ENCODE measurements around the gene POLDIP2.

DNA sequence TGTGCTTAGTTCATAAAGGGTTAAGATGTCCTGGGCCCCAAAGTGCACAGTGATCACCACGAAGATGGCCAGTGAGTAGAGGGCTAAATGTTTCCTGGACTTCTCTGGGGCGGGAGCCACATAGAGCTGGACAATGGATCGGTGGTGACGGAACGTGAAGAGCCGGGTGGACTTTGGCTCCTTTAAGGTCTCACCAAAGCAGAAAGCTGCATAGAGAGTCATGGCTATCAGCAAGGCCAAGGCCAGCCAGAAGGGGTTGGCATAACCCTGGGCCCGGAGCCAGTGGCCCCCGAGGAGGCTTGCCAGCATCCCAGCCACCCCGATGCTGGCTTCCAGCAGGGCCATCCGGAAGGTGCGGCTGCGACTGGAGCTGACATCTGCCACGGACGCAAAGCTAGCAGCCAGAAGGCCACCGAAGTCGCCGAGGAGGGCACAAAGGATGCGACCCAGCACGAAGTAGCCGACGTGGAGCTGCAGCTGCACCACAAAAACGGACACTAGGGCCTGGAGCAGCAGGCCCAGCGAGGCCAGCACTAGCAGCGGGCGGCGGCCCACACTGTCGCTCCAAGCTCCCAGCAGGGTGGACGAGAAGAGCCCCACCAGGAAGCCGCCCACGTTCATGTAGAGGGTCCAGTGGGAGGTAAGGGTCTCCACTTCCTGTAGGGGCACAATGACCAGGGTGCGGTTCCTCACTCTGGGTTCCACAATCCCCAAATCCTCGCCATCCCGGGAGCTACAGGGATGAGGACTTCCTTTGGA, 47.7 kb upstream of the POLDIP2 start:
- TF ChIP-seq, protein P1, sequence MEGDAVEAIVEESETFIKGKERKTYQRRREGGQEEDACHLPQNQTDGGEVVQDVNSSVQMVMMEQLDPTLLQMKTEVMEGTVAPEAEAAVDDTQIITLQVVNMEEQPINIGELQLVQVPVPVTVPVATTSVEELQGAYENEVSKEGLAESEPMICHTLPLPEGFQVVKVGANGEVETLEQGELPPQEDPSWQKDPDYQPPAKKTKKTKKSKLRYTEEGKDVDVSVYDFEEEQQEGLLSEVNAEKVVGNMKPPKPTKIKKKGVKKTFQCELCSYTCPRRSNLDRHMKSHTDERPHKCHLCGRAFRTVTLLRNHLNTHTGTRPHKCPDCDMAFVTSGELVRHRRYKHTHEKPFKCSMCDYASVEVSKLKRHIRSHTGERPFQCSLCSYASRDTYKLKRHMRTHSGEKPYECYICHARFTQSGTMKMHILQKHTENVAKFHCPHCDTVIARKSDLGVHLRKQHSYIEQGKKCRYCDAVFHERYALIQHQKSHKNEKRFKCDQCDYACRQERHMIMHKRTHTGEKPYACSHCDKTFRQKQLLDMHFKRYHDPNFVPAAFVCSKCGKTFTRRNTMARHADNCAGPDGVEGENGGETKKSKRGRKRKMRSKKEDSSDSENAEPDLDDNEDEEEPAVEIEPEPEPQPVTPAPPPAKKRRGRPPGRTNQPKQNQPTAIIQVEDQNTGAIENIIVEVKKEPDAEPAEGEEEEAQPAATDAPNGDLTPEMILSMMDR (IDR thresholded peaks at IDR 0.05): no peak
- TF ChIP-seq CHD2 (IDR thresholded peaks at IDR 0.05; ENCODE audit: low read length, partially characterized antibody) (peak; percentile 0), MXI1 (IDR thresholded peaks at IDR 0.05; ENCODE audit: low read depth, low read length) (no peak), FOXM1 (IDR thresholded peaks at IDR 0.05; ENCODE audit: low read depth) (no peak), TEAD4 (IDR thresholded peaks at IDR 0.05; ENCODE audit: borderline replicate concordance, insufficient read depth) (no peak), ELF1 (IDR thresholded peaks at IDR 0.05) (no peak), JUND (IDR thresholded peaks at IDR 0.05) (no peak), EP300 (IDR thresholded peaks at IDR 0.05; ENCODE audit: borderline replicate concordance in 1 of 2, low read depth in 1 of 2, low read length in 1 of 2) (no peak), RCOR1 (IDR thresholded peaks at IDR 0.05; ENCODE audit: low read length) (no peak), YY1 (IDR thresholded peaks at IDR 0.05; ENCODE audit: low read depth) (no peak), POLR2AphosphoS5 (IDR thresholded peaks at IDR 0.05; ENCODE audit: low read depth, low read length) (no peak)

Data from SK-N-SH (cell line).